Fibroblast of lung (primary cell): ENCODE measurements around the gene CACNG4. TPM values are rescaled to one million over a fixed set of nuclear protein-coding genes. Genes with fewer than 3 reads are reported as not detected.

ENCODE experiments used
- DNase-seq, 2 donors: peaks; one replicate each; pipeline versions ENCODE4 v3.0.0 to v3.0.0-alpha.2; 2010; ENCODE audit warnings: low read depth in 2 of 2
- H2AFZ ChIP-seq: 2 replicates; pipeline ENCODE4 v1.5.1; 2012; ENCODE audit warnings: low read length, control low read depth, inconsistent platforms
- H3K27ac ChIP-seq: 2 replicates; pipeline ENCODE4 v1.5.1; 2011; ENCODE audit warnings: low read length, control low read depth; ENCODE audit not compliant: insufficient read depth
- H3K27me3 ChIP-seq: 2 replicates; pipeline ENCODE4 v1.5.1; 2011; ENCODE audit warnings: mild to moderate bottlenecking, low read length; ENCODE audit not compliant: control insufficient read depth, insufficient read depth
- H3K36me3 ChIP-seq: 2 replicates; pipeline ENCODE4 v1.5.1; 2011; ENCODE audit warnings: low read length; ENCODE audit not compliant: control insufficient read depth, insufficient read depth
- H3K4me1 ChIP-seq: 2 replicates; pipeline ENCODE4 v1.5.1; 2011; ENCODE audit warnings: low read length; ENCODE audit not compliant: control insufficient read depth, insufficient read depth; ENCODE audit errors: extremely low read depth
- H3K4me2 ChIP-seq: 2 replicates; pipeline ENCODE4 v1.5.1; 2011; ENCODE audit warnings: low read length, control low read depth; ENCODE audit not compliant: insufficient read depth; ENCODE audit errors: extremely low read depth
- H3K4me3 ChIP-seq, 4 experiments: fragments of 200-600 bp in 1 of 4; sonication (generic) in 1 of 4; replicated peaks in 1 of 4; 2 replicates each; pipeline ENCODE4 v1.5.1; 2011 to 2016; ENCODE audit warnings: low read length in 4 of 4, low read depth in 3 of 4, mild to moderate bottlenecking in 3 of 4, control low read depth in 2 of 4, inconsistent platforms in 1 of 4, mixed read lengths in 1 of 4; ENCODE audit not compliant: insufficient read depth in 1 of 4; ENCODE audit errors: control extremely low read depth in 1 of 4
- H3K79me2 ChIP-seq: 2 replicates; pipeline ENCODE4 v1.5.1; 2012; ENCODE audit warnings: mild to moderate bottlenecking, low read length, inconsistent platforms; ENCODE audit not compliant: control insufficient read depth, insufficient read depth
- H3K9ac ChIP-seq: 2 replicates; pipeline ENCODE4 v1.5.1; 2011; ENCODE audit warnings: mild to moderate bottlenecking, low read length, control low read depth; ENCODE audit not compliant: insufficient read depth
- H3K9me3 ChIP-seq: 2 replicates; pipeline ENCODE4 v1.5.1; 2012; ENCODE audit warnings: low read depth, low read length; ENCODE audit not compliant: control insufficient read depth, insufficient read depth
- H4K20me1 ChIP-seq: 2 replicates; pipeline ENCODE4 v1.5.1; 2011; ENCODE audit warnings: low read length; ENCODE audit not compliant: control insufficient read depth, insufficient read depth; ENCODE audit errors: extremely low read depth
- EZH2 ChIP-seq: IDR thresholded peaks from 2 replicates; pipeline ENCODE4 v1.5.1; 2012; ENCODE audit warnings: low read length, control low read depth, mild to moderate bottlenecking; ENCODE audit errors: missing control alignments
- polyA plus RNA-seq, 2 donors: library from polyadenylated mRNA; depleted of rRNA in 1 of 2; stranded (reverse) in 1 of 2; unstranded in 1 of 2; fragments of >200 nt; gene quantifications; 2 replicates each; pipeline ENCODE4 v1.2.1, GENCODE V29; 2011 to 2012; ENCODE audit warnings: missing spikeins in 1 of 2
- total RNA-seq: library from RNA; depleted of rRNA; stranded (reverse); fragments of >200 nt; gene quantifications from 2 replicates; pipeline ENCODE4 v1.2.1, GENCODE V29; 2014
- TF ChIP-seq, protein P1 (sequence below), 2 donors: IDR thresholded peaks in 1 of 2; conservative IDR thresholded peaks in 1 of 2; 1 replicate in 1 of 2; 2 replicates in 1 of 2; pipeline ENCODE4 v1.5.1; 2011 to 2012; ENCODE audit warnings: low read length in 2 of 2, control low read depth in 1 of 2, inconsistent platforms in 1 of 2, low read depth in 1 of 2, mild to moderate bottlenecking in 1 of 2

CACNG4 gene
- total and polyA plus RNA-seq, 2 donors (not counting 1 experiment from before 2014, with no cell fraction given): not detected

GRCh38 chr17:66988069-66988798 lies 23.7 kb downstream of the CACNG4 start:
- DNase-seq: no peak
- H3K27me3 ChIP-seq: peaks cover 9% of the 10 kb centered on the region
- H3K36me3 ChIP-seq: no peaks in the 10 kb centered on the region
- no peak overlapping the region for H3K4me2 ChIP-seq
- no peak for TF ChIP-seq EZH2
- TF ChIP-seq, protein P1, sequence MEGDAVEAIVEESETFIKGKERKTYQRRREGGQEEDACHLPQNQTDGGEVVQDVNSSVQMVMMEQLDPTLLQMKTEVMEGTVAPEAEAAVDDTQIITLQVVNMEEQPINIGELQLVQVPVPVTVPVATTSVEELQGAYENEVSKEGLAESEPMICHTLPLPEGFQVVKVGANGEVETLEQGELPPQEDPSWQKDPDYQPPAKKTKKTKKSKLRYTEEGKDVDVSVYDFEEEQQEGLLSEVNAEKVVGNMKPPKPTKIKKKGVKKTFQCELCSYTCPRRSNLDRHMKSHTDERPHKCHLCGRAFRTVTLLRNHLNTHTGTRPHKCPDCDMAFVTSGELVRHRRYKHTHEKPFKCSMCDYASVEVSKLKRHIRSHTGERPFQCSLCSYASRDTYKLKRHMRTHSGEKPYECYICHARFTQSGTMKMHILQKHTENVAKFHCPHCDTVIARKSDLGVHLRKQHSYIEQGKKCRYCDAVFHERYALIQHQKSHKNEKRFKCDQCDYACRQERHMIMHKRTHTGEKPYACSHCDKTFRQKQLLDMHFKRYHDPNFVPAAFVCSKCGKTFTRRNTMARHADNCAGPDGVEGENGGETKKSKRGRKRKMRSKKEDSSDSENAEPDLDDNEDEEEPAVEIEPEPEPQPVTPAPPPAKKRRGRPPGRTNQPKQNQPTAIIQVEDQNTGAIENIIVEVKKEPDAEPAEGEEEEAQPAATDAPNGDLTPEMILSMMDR (conservative IDR thresholded peaks at IDR 0.05 in 1 of 2, IDR thresholded peaks at IDR 0.05 in 1 of 2; ENCODE audit: low read depth in 1 of 2, low read length in 2 of 2): no peak
- H3K79me2 ChIP-seq: no peaks in the 10 kb centered on the region
- H2AFZ ChIP-seq: no peak overlapping the region
- no peaks in the 10 kb centered on the region for H3K9me3 ChIP-seq
- no peak overlapping the region for H3K9ac ChIP-seq
- H3K4me3 ChIP-seq: no peak overlapping the region
- H4K20me1 ChIP-seq: no peaks in the 10 kb centered on the region
- H3K4me1 ChIP-seq: no peaks in the 10 kb centered on the region
- no peak overlapping the region for H3K27ac ChIP-seq

DNA sequence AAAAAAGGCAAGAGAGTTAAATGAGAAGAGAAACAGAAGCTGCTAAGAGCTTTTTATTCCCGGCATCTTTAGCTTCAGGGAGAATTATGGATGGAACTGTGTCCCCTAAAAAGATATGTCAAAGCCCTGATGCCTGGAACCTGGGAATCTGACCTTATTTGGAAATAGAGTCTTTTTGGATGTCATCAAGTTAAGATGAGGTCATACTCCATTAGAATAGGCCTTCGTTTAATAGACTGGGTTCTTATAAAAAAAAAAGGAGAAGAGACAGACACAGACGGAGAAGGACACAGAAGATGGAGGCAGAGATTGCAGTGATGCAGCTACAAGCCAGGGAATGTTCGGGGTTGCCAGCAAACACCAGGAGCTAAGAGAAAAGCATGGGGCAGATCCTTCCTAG lies 24.6 kb downstream of the CACNG4 start:
- Histone ChIP-seq H3K36me3 (no peaks in the 10 kb centered on the region), H2AFZ (no peak overlapping the region), H3K9ac (no peak overlapping the region), H3K9me3 (no peaks in the 10 kb centered on the region), H3K4me3 (no peak overlapping the region), H3K4me1 (no peaks in the 10 kb centered on the region), H3K79me2 (no peaks in the 10 kb centered on the region), H3K27ac (no peak overlapping the region), H3K4me2 (no peak overlapping the region), H3K27me3 (peaks cover 7% of the 10 kb centered on the region), H4K20me1 (no peaks in the 10 kb centered on the region)
- no peak for DNase-seq
- no peak for TF ChIP-seq EZH2
- TF ChIP-seq, protein P1 (conservative IDR thresholded peaks at IDR 0.05 in 1 of 2, IDR thresholded peaks at IDR 0.05 in 1 of 2; ENCODE audit: low read depth in 1 of 2, low read length in 2 of 2): no peak

DNA sequence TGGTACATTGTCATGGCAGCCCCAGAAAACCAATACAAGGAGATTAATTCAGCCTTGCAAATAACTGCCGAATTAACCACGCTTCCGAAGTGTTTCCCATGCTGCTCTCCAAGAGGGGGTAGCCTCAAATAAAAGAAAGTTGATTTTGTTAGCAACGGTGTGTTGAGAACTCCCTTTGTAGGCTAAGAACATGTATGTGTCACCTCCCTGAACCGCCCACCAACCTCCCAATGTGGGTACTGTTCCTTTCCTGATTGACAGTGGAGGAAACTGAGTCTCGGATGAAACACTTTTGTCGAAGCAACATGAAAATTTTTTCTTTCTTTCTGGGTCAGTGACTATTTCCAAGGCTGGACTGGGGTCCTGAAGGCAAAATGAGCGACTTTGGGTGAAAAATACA lies 25.1 kb downstream of the CACNG4 start:
- no peak for DNase-seq
- H3K79me2 ChIP-seq: no peaks in the 10 kb centered on the region
- H3K27me3 ChIP-seq: peaks cover 7% of the 10 kb centered on the region
- H4K20me1 ChIP-seq: no peaks in the 10 kb centered on the region
- H3K4me3 ChIP-seq: no peak overlapping the region
- H3K4me1 ChIP-seq: no peaks in the 10 kb centered on the region
- no peak overlapping the region for H3K4me2 ChIP-seq
- H3K9me3 ChIP-seq: no peaks in the 10 kb centered on the region
- H3K9ac ChIP-seq: no peak overlapping the region
- H3K36me3 ChIP-seq: no peaks in the 10 kb centered on the region
- H3K27ac ChIP-seq: no peak overlapping the region
- no peak for TF ChIP-seq EZH2
- TF ChIP-seq, protein P1 (conservative IDR thresholded peaks at IDR 0.05 in 1 of 2, IDR thresholded peaks at IDR 0.05 in 1 of 2; ENCODE audit: low read depth in 1 of 2, low read length in 2 of 2): no peak
- no peak overlapping the region for H2AFZ ChIP-seq
